ENCODE measurements around the gene GRB10.

GRB10 gene

DNA sequence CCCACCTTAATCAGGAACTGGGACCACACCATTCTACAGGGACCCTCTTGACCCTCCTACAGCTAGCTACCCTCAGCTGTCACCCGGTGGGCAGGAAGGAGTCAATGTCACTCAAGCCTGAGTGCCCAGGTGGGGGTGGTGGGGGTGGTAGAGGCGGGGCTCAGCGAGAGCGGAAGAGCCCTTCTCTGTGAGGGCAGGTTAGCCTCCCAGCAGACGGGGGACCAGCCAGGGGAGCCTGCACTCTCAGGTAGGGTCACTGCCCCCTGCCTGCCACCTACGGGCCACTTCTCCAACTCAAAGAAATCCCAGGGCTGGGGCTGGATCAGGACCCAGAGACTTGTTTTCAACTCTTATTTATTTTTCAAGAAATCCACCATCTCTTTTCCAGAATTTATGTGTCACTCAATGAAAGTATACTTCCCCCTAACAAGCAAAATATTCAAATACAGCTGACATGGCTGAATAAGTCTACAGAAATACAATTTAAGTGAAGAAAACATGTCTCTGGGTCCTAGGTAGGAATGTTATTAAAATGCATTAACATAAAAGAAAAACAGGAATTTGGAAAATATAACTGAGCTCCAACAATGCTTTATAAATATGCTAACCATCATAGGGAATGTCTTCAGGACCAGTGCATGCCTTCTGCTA lies 154.1 kb downstream of the GRB10 start:
- DNase-seq, result no peak

DNA sequence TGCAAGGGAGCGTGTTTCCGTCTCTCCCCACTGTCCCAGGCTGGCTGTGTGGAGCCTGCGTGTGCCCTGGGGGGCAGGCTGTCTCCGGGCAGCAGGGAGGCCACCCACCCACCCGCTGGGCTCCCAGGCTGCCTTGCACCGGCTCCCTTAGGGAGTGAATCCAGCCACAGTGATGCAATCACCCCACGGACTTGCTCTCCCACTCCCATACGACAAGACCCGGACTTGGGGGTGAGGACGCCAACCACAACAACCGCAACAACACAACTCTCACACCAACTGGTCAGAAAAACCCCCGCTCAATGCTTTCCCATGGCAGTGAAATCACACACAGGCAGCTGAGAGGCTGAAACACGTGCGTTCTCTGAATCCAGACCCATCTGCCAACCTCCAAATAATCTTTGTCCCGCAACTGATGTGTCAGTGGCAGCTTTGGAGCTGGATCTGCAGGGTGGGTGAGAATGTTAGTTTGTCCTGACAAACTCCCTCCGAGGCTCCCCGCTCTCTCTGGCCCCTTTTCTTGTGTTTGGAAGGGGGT lies 154.8 kb downstream of the GRB10 start:
- DNase-seq, result no peak

DNA sequence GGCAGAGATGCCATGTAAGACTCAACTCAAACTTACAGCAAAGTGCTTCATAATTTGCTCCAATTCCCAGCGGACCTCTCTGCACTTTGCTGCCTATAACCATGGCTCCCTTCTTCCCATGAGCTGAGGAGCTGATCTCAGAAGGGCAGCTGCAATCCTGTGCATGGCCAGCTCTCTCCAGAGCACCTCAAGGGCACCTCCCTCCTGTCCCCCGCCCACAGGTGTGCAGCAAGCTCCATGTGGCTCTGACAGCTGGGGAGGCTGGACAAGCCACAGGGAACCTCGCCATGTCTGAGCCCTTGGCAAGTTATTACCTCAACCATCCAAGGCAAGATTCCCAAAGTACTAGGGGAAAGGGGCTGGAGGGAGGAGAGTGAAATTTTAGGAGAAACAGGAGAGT lies 156.4 kb downstream of the GRB10 start:
- DNase-seq, result no peak

DNA sequence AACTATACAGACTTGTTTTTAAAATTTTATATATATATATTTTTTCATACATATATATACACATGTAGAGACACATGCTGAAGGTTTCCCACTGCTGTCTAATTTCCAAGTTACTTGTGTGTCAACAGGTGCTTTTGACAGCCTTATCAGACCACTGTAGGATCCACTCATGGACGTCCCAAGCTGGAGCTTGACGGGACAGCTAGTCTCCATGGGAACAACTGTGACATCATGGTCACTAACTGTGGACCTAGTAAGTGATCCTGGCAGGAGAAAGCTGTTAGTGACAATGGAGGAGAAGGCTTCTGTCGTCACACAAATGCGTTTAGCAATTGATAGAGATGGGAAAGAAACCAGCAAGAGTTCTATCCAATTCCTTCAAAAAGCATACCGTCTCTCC lies 157.3 kb downstream of the GRB10 start:
- no peak for DNase-seq

DNA sequence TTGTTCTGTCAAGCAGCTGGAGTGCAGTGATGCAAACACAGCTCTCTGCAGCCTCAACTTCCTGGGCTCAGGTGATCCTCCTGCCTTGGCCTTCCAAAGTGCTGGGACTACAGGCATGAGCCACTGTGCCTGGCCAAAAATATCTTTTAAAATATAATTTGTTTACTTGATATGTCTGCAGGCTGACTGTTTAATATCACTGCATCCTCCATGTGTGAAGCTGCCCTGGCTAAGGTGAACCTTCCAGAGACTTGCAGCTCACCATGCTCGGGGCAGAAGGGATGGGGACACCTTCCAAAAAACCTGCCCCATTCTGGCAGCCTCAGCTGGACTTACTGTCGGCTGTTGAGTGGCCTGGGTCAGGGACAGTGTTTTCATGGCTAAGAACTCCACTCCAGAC lies 159.9 kb downstream of the GRB10 start:
- DNase-seq, result no peak

DNA sequence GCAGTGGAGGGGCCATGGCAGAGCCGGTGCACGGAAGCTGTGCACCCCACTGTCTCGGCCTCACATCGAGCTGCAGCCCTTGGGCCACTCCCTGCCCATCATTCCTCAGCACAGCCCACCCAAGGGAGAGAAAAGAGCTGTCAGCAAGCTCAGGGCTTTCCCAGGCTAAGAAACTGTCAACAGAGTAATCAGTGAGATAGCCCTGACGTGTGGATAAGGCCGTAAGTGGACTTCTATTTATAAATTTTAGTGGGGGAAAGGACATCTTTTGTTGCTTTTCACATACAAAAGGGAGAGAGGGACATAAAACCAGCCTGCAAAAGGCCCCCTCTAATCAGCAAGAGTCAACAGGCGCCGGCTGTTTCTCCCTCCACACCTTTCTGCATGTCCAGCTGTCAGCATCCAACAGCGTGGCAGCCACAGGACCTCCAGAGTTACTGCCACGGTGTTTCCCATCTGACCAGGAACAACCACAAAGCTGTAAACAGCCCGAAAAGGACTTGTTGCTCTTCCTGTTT lies 160.7 kb downstream of the GRB10 start:
- no peak for DNase-seq

DNA sequence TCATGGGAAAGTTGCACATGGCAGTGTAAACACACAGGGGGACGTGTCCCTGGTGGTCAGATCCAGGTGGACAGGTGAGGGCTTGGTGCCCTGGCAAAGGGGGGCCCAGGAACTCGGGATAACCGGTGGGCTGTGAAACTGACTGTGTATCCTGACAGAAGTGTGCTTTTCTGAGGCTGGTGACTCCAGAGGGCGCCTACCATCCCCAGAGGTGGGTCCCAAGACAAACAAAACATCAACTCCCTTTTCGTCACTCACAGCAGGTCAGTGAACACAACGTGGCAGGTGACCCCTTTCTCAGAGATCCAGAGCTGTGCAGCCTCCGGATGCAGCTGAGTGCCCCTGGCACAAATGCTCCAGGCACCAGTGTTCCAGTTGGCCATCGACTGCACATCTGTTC lies 161.5 kb downstream of the GRB10 start:
- DNase-seq, result no peak

DNA sequence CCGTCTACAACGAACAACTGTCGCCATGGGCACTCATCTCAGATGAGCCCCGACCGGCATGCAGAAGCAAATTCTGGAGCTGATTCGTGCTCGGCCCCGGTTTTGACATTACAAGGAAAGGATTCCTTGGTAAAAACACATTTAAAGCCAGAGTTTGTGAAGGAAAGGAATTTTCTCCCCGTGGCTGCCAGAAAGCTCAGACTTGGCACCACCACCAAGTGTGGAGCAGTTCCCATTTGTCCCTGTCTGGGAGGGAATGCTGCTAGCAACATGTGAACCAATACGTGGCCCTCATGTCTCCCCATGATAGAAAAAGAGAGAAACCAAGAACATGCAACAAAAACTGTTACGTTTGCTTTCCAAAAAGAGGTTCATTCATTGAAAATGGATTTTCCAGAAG lies 162.3 kb downstream of the GRB10 start:
- DNase-seq, result no peak

DNA sequence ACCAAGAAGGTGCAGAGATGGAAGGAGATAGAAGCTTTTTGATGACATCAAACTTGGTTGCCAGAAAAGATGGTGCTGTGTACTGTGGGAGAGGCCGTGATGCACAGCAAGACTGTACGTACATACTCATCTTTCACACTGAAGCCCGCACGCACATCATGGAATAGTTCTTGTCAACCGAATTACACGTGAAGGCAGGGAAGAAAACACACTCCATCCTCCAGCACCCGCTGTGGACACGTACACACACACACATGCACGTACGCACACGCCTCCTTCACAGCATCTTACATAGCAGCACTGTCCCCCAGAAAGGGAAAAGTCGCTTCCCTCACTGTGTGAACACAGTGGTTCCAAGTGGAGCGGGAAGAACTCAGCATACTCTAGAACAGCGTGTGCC lies 163.0 kb downstream of the GRB10 start:
- no peak for DNase-seq

DNA sequence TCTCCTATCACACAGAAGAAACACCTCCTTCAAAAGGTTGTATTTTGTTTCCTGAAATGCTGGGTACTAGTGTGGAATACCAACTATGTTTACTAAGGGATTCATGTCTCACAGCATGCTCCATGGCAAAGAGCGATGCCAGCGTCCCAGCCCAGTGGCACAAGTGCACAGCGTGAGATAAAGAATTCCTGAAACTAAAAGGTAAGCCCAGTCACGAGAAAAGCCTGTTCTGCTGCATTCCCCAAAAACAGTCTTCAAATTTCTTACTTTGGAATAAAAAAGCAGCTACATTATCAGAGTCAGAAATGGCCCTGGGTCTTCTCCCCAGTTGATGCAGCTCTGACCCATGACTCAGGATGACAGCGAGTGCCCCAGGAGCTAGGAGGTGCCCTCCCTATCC lies 164.4 kb downstream of the GRB10 start:
- DNase-seq, result no peak

DNA sequence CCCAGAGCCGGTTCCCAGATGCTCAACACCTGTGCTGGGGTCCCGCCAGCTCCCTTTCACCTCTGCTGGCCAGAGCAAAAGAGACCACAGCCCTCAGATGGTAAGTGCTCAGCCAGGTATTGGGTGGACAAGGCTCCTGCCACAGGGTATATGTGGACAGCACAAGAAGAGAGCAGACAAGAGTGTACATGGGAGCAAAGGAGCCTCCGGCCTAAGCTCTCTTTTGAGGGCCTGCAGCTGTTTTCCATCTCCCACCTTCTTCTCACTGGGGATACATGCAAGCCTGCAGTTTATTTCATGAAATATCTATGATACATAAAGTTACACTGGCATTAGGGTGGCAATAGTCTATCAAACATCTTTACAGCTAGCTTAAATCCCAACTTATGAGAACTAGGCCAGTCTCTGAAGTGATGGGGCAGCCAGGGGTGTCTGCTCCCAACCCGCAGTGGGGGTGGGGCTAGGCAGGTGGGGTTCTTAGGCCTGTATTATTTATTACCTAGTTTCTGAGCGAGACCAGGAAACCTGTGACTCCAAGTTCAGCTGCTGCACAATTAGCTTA lies 167.1 kb downstream of the GRB10 start:
- no peak for DNase-seq

DNA sequence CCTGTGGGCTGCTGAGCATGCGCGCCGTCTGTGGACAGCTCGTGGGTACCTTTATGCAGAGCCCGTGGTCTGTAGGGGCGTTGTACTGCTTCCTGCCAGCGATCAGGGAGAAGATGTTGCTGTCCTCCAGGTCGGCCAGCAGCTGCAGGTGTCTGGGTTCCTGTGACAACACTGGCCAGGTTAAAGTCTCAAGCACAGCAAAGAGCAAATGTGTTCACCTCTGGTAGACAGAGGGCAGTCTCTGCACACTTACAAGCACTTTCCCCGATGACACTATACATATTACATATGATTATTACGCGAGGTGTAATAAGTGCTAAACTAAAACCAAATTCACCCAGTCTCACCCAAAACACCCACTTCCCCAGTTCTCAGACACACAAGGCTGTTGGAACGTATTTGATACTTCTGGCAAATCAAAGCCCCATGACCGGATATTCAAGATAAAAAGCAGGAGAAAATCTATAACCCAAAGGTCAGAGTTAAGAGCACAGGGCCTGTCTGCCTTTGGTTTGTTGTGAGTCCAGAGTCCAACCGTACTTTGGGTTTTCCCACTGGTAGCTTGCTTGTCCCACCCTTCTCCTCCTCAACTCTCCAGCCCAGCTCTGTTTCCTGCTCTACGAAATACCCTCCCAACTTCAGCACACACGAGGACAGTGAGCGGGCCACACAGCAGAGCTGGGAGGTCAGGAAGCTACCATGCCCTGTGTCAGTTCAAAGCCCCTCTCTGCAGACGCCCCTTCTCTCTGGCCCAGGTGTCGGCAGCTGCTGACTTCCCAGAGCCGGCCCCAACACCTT lies 167.8 kb downstream of the GRB10 start:
- DNase-seq, result no peak

DNA sequence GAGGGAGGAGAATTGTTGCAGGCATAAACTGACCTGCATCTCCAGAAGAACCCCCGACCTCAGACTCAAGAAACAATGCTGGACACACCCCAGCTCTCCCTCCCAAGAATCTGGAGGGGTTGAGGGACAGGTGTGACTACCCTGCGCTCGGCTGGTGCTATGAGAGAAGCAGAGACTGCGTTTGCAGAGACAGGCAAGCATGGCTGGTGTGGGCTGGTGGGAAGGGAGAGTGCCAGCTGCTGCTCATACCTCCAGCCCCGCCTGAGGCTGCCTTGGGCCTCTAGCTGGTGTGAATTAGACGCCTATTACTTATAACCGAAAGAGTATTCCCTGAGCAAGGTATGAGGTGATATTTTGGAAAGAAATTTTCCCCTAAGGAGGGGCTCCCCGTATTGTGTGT lies 169.2 kb downstream of the GRB10 start:
- no peak for DNase-seq

DNA sequence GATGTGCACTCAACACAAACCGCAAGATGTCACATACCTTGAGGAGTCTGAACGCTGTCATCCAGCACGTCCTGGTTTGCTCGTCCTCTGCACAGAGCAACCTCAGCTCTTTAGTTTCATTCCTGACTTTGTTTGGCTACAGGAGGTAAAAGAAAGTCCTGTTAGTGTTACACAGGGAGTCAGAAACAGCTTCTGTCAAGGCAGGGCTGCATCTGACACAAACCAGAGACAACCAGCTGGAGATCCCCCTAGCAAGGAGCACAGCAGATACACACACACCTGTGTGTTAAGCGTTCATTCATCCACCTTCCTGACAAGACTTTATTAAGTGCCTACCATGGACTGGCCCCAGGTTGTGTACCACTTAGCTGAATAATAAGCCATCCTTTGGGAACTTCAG lies 170.0 kb downstream of the GRB10 start:
- no peak for DNase-seq

DNA sequence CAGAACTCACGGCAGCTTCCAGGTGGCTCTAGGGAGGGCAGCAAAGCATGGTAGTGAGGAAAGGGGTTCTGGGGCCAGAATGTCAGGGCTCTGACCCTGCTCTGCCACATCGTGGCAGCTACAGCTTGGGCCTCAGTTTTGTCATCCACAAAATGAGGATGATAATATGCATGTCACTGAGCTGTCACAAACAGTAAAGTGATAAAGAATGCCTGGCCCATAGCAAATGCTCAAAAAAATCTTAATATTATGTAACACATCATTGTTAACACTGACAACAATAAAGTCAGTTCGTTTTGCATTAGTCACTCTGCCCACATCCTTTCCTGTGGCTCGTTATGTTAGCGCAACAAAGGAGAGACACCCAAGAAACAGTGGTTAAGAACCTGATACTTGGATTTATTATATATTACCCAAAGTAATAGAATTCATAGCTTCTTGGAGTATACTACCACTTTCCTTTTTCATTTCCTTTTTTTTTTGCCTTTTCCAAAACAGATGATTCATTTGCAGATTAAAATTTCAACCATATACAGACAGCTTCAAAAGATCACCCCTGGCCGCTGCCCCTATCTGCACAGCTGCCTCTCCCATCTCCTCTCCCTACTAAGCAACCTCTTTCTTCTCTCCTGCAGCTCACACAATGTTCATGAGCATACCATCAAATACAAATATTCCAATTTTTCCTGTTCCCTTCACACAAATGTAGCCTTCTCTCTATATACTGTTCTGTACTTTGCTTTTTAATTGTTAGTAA lies 172.0 kb downstream of the GRB10 start:
- DNase-seq, result peak in 1 of 2 experiments; percentile 43

DNA sequence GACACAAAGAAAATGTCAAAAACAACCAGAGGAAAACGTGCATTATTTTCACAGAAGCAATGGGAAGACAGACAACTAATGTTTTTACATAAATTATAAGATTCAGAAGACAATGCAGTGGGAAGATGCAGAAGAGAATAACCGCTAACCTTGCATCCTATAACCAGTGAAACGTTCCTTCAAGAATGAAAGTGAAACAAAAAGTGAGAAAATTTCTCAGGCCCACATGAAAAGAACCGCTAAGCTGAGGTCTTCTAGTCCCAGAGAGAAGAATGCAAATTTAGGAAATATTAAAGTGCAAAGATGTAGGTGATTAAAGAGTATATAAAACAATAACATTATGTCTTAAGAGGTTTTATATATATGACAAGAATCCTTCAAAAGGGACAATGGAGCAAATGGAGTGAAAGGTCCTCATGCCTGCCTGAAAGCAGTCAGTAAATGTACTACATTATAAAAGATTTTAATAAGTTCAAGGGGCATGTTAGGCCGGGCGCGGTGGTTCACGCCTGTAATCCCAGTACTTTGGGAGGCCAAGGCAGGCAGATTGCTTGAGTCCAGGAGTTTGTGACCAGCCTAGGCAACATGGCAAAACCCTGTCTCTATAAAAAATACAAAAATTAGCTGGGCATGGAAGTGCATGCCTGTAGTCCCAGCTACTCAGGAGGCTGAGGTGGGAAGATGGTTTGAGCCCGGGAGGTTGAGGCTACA lies 174.3 kb downstream of the GRB10 start:
- DNase-seq, result no peak

DNA sequence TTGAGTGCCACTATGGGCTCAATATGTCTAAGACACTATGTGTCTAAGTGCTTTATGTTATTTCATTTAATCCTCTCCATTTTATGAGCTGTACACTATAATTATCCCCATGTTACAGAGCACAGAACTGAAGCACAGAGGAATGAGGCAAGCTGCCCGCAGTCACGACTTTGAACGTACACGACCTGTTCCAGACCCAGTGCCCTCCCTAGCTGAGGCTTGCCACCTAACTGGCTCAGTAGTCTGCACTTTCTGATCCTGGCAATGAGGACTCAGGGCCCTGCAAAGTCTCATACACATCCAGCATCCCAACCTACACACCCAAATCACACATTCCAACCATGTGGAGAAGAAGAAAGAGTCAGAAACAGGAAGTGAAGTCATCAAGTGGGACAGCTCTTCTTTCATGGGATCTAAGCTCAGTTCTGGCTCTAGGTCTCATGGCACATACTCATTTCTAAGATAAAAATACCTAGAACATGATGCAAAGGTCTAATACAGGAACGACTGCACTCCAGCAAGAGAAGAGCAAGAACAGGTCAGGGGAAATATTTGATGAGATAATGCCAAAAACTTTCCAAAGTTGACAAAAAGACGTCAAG lies 175.1 kb downstream of the GRB10 start:
- no peak for DNase-seq

DNA sequence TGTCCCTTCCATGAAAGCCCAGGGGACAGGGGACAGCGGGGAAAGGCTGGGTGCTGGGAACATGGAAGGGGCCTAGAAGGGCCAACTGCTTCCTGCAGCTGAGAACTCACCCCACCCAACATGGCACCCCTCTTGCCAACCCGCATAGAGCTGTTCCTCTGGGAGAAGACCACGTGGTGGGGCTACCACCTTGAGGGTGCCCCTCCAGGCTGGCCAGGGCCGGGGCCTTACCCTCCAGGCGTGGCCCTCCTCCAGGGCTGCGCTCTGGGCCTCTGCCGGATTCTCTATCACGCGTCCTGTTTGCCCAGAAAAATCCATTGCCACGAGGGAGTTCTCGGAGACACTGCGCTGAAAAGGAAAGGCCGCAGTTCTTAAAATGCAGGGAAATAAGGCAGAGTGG lies 177.6 kb downstream of the GRB10 start:
- DNase-seq, result no peak

DNA sequence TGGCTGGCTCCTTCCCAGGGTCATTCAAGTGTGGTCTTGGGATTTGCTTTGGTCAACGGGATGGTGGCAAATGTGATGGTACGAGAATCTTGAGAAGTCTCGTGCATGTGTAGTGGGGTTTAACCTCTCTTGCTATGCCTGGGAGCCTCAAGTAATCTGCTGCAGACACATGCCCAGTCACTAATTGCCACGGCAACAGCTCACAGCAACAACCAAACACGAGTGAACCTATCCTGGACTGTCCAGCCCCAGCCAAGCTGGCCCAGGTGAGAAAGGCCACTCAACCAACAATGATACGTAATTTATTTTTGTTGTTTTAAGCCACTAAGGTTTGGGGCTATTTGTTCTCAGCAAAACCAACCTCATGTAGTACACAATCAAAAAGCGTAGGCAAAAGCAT lies 179.4 kb downstream of the GRB10 start:
- DNase-seq, result no peak

DNA sequence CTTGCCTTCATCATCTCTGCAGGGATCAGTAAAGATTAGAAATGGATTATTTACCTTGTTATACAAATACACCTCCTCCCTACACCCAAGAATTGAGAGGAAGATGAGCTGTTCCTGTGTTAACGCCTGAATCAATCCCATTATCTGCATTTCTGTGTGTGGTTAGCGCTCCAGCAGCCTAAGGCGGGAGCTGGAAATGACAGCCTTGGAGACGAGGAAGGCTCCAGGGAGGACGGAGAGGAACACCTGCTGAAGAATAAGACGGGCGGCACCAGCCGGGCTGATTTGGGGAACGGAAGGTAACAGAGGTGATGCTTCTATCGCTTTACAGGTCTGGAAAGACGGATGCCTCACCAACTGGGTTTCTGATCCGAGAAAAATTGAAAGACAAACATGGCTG lies 183.3 kb downstream of the GRB10 start:
- DNase-seq, result no peak

DNA sequence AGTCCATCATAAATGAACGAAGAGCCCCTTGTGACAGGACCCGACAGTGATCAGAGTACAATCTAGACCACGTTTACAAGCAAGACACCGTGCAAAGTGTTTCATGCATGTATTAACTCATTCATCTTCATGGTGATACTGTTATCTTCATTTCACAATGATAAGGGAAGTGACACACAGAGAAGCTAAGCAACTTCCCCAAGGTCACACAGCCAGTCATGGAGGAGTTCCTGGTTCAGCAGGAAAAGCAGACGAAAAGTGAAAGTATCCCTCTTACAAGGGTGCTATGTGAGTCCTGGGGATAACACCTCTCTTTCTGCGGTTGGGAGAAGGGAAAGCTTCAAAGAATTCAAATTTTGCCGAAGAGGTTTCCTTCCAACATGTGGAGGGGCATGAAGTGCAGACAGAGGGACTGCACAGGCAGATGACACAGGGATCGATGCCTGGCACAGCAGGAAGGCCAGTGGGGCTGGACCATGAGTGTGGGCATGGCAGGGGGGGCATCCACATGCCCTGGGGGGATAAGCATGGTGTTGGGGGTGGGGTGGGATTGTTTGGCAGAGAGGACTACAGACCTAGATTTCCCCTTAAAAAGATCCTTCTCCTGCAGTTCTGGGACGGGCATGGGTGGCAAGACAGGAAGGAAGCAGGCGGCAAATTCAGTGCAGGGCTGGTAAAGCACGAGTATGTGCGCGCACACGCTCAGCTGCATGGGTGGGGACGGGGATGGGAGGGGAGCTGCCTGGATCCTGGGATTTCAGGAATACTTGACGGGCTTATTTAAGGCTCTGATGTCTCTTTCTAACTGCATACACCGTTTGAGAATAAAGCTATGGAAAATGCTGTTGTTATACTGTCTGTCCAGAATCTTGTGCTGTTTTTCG lies 184.0 kb downstream of the GRB10 start:
- DNase-seq, result no peak
